ENCODE data around the gene ARMC6.

DNA sequence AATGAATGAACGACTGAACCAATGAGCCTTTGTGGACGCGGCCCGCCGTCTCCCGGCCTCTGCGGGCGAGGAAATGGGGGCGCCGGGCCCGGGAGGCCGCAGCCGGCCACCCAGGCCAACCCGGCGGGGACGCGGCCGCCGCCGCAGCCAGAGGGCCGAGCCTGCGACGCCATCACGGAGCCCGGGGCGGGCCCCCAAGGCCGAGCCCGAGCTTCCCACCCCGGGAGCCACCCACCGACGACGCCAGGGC, 302 bp upstream of the ARMC6 start:
- TF ChIP-seq, protein P1, sequence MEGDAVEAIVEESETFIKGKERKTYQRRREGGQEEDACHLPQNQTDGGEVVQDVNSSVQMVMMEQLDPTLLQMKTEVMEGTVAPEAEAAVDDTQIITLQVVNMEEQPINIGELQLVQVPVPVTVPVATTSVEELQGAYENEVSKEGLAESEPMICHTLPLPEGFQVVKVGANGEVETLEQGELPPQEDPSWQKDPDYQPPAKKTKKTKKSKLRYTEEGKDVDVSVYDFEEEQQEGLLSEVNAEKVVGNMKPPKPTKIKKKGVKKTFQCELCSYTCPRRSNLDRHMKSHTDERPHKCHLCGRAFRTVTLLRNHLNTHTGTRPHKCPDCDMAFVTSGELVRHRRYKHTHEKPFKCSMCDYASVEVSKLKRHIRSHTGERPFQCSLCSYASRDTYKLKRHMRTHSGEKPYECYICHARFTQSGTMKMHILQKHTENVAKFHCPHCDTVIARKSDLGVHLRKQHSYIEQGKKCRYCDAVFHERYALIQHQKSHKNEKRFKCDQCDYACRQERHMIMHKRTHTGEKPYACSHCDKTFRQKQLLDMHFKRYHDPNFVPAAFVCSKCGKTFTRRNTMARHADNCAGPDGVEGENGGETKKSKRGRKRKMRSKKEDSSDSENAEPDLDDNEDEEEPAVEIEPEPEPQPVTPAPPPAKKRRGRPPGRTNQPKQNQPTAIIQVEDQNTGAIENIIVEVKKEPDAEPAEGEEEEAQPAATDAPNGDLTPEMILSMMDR (IDR thresholded peaks at IDR 0.05): no peak
- TF ChIP-seq POLR2A (IDR thresholded peaks at IDR 0.05): no peak
